T-helper 1 cell treated with Interleukin-12 subunit alpha and Interleukin-12 subunit beta and Interleukin-4 antibody, amounts not matched to agents 30 ng/mL and 1 ng/mL, for 36 hours (primary cell): ENCODE data around the gene TRIM24. TPM values are rescaled to one million over a fixed set of nuclear protein-coding genes. Genes with fewer than 3 reads are reported as not detected.

Source experiments
- intact Hi-C: fragments of 100-400 bp; cut with micrococcal nuclease; formaldehyde crosslinking; loops from one replicate; pipeline ENCODE4 v1.15.1; 2024
- total RNA-seq: library from RNA; stranded (reverse); gene quantifications from 2 replicates; pipeline ENCODE4 v1.2.3, GENCODE V29; 2022

The TRIM24 gene
- total RNA-seq, 1 donor from 2014 or later: 17.4 TPM

DNA sequence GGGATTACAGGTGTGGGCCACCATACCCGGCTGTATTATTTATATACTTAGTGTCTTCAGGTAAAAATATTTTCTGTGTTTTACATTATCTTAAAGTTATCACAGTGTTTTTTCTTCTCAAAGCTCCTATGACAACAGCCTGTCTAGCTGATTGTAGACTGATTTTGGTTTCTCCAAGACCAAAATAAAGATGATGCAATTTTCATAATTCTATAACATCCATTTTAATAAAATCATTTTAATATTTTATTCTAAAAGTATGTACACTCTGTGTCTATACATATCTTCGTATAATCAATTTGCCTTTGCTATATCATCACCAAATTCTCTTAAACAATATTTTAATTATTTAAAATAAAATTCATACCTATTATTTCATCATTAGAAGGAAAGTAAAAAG lies 108.6 kb downstream of the TRIM24 start:
- intact Hi-C loops: no loop called here

GRCh38 chr7:138569418-138569817 lies 109.4 kb downstream of the TRIM24 start:
- intact Hi-C loops: no loop called here

- intact Hi-C loops: no loop called here
Measured at GRCh38 chr7:138570715-138571114, 110.7 kb downstream of the TRIM24 start.

GRCh38 chr7:138573741-138574140 lies 113.7 kb downstream of the TRIM24 start:
- intact Hi-C loops: no loop called here

DNA sequence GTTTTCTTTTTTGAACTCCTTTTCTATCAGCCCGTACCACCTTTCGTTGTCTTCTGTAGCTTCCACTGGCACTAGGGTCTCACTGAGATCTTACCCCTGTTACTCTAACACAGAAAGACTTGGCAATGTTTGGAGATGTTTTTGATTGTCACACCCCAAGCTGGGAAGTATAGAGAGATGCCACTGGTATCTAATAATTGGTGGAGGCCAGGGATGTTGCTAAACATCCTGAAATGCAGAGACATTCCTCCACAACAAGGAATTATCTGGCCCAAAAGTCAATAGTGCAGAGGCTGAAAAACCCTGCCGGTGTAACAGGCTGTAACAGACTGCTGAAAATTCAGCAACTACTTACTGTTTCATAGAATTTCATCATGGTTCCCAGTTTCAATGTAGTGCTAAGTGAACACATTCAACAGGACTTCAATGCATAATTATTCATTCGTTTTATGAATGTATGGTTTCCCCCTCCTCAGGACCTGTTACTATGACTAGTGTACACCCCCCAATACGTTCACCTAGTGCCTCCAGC lies 115.9 kb downstream of the TRIM24 start:
- intact Hi-C loops: no loop called here

GRCh38 chr7:138579136-138579535 lies 119.1 kb downstream of the TRIM24 start:
- intact Hi-C loops: no loop called here

- intact Hi-C loops: no loop called here
Measured at GRCh38 chr7:138579671-138580070, 119.6 kb downstream of the TRIM24 start.

DNA sequence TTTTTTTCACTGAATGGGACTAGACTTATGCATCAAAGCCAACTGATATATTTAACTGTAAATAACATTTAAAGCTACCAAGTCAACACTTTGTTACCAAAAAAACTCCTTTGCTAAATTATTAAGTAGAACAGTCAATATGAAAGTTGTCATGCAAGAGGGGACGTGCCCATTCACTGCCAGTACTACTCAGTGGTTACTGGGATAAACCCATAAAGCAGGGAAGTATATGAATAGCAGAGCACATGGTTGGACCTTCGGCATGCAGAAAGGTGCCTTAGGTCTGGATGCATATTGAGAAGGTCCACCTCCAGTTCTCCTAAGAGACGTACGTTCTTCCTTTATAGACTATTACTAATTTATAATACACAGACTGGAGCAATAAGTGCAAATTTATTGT lies 121.0 kb downstream of the TRIM24 start:
- intact Hi-C loops: no loop called here

- intact Hi-C loops: no loop called here
Measured at GRCh38 chr7:138584283-138584682, 124.2 kb downstream of the TRIM24 start.

DNA sequence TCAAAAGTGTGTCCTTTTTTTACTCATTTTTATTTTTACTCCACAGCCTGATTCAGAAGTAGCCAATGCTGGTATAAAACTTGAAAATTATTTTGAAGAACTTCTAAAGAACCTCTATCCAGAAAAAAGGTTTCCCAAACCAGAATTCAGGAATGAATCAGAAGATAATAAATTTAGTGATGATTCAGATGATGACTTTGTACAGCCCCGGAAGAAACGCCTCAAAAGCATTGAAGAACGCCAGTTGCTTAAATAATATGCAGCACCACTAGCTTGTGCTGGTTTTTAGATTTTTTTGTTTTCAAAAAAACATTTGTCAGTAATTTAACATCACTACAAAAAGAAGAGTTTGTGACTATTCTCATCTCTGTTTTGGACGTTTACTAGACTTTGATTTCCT lies 124.6 kb downstream of the TRIM24 start:
- intact Hi-C loops: no loop called here

- intact Hi-C loops: no loop called here
Measured at GRCh38 chr7:138585283-138585993, 125.4 kb downstream of the TRIM24 start.

- intact Hi-C loops: no loop called here
Measured at GRCh38 chr7:138587485-138587884, 127.4 kb downstream of the TRIM24 start.

- intact Hi-C loops: no loop called here
Measured at GRCh38 chr7:138588986-138589385, 128.9 kb downstream of the TRIM24 start.

DNA sequence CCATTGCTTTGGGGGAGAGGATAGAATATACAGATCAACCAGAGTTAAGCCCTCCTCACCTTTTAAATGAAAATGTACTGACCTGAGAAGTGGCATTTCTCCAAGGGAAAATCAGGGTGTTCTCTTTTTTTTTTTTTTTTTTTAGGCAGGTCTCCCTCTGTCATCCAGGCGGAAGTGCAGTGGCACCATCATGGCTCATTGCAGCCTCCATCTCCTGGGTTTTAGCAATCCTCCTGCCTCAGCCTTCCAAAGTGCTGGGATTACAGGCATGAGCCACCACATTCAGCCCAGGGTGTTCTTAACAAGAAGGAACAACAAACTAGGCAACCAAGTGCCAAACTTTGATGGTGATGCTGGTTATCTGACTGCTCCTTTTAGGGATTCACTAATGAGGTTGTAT lies 130.1 kb downstream of the TRIM24 start:
- intact Hi-C loops: no loop called here

DNA sequence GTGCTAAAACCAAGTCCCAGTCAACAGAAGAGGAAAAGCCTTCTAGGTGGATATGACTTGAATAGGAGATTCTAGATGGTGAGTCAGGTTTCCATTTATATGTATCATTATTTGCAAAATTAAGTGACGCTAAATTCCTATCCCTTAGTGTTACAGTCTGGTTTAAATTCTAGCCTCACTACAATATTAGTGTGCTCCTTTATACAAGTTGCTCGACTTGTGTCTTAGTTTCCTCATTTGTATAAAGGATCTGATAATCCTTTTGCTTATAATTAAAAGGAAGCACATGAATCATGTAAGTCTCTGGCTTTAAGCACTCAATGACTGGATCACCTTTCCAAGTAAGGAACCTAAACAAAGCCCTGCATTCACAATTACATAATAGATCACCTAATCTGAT lies 135.4 kb downstream of the TRIM24 start:
- intact Hi-C loops: no loop called here

DNA sequence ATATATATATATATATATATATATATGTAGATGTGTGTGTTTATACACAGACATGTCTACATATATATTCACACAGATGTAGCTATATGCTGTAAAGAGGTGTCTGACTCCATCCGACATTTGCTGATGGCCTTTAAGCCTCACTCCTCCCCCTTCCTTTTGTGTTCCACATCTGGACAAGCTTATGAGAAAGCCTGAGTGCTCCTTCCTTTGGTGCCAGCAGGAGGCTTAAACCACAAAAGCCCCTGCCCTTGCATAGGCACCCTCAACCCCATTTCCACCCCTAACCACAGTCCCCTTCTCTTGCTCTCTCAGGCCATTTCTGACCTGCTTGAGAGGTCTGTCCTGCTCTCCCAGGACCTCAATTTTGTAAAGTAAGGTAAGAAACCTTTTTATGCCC lies 142.4 kb downstream of the TRIM24 start:
- intact Hi-C loops: no loop called here

DNA sequence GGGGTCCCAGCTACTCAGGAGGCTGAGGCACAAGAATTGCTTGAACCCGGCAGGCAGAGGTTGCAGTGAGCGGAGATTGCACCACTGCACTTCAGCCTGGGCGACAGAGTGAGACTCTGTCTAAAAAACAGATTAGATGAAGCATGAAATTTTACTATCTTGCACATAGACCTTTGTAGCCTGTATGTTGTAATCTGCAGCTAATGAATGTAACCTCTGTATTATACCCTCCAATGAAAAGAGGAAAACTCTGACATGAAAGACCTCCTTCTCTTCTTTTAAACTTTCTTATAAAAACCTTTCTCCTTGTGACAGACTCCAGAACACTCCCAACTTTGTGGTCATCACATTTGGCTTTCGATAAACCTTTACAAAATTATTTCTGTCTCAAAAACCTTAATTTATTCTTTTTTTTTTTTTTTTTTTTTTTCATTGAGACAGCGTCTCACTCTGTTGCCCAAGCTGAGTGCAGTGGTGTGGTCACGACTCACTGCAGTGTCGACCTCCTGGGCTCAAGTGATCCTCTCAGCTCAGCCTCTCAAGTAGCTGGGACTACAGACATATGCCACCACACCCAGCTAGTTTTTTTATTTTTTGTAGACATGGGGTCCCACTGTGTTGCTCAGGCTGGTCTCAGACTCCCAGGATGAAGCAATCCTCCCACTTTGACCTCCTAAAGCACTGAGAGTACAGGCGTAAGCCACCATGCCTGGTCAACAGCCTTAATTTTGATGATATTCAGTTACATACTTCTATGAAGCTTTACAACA lies 143.7 kb downstream of the TRIM24 start:
- intact Hi-C loops: no loop called here

DNA sequence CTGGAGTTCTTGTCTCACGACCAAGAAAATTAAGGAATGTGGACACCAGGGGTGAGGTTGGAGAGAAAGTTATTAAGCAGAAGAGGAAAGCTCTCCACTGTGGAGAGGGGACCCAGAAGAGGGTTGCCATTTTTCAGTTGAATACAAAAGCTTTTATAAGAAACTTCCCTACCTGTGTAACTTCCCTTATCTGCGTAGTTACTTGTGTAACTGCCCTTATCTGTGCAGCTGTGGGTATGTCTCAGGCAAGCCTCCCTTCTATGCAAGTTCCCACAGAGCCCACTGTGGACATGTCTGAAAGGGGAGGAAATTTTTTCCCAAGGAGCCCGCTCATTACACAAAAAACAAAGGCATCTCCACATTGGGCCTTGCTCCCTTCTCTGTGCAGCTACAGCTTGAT lies 146.2 kb downstream of the TRIM24 start:
- intact Hi-C loops: no loop called here

GRCh38 chr7:138607216-138608126 lies 147.4 kb downstream of the TRIM24 start:
- intact Hi-C loops: no loop called here

- intact Hi-C loops: no loop called here
Measured at GRCh38 chr7:138608275-138608674, 148.2 kb downstream of the TRIM24 start.

- intact Hi-C loops: no loop called here
Measured at GRCh38 chr7:138610671-138611170, 150.7 kb downstream of the TRIM24 start.
